HEK293 (cell line): ENCODE measurements around the gene C19orf73.

Experiments used
- GFI1B ChIP-seq: fragments of 450-650 bp; formaldehyde crosslinking; IDR thresholded peaks from 2 replicates; pipeline ENCODE4 v1.5.1; 2016; ENCODE audit warnings: missing biosample characterization, missing genetic modification characterization
- GLIS1 ChIP-seq: fragments of 450-650 bp; formaldehyde crosslinking; IDR thresholded peaks from 2 replicates; pipeline ENCODE4 v1.5.1; 2016; ENCODE audit warnings: missing biosample characterization, missing genetic modification characterization
- IKZF3 ChIP-seq: fragments of 450-650 bp; IDR thresholded peaks from 2 replicates; pipeline ENCODE4 v1.5.0; 2018; ENCODE audit warnings: missing biosample characterization, mild to moderate bottlenecking, missing genetic modification characterization, moderate library complexity
- KLF10 ChIP-seq: fragments of 450-650 bp; IDR thresholded peaks from 2 replicates; pipeline ENCODE4 v1.5.1; 2018; ENCODE audit warnings: missing biosample characterization, mild to moderate bottlenecking, missing genetic modification characterization
- OVOL3 ChIP-seq: fragments of 450-650 bp; formaldehyde crosslinking; IDR thresholded peaks from 2 replicates; pipeline ENCODE4 v1.5.1; 2016; ENCODE audit warnings: missing biosample characterization, missing genetic modification characterization
- PBX3 ChIP-seq: sonication (generic); formaldehyde crosslinking; IDR thresholded peaks from 2 replicates; pipeline ENCODE4 v1.8.1; 2022; ENCODE audit warnings: mild to moderate bottlenecking, moderate library complexity, missing genetic modification reagents
- REPIN1 ChIP-seq: fragments of 450-650 bp; formaldehyde crosslinking; IDR thresholded peaks from 2 replicates; pipeline ENCODE4 v1.5.1; 2017; ENCODE audit warnings: missing biosample characterization, missing genetic modification characterization, low read depth
- YY1 ChIP-seq: fragments of 450-650 bp; formaldehyde crosslinking; IDR thresholded peaks from 2 replicates; pipeline ENCODE4 v1.5.1; 2018; ENCODE audit warnings: missing biosample characterization, missing genetic modification characterization
- ZBTB1 ChIP-seq: fragments of 450-650 bp; formaldehyde crosslinking; IDR thresholded peaks from 2 replicates; pipeline ENCODE4 v1.5.1; 2016; ENCODE audit warnings: missing biosample characterization, missing genetic modification characterization
- ZBTB10 ChIP-seq: fragments of 450-650 bp; formaldehyde crosslinking; IDR thresholded peaks from 2 replicates; pipeline ENCODE4 v1.5.1; 2016; ENCODE audit warnings: missing biosample characterization, missing genetic modification characterization
- ZFP37 ChIP-seq: fragments of 450-650 bp; formaldehyde crosslinking; IDR thresholded peaks from 2 replicates; pipeline ENCODE4 v1.5.1; 2016; ENCODE audit warnings: missing biosample characterization, missing genetic modification characterization
- ZNF221 ChIP-seq: fragments of 450-650 bp; formaldehyde crosslinking; IDR thresholded peaks from 2 replicates; pipeline ENCODE4 v1.5.1; 2017; ENCODE audit warnings: missing biosample characterization, missing genetic modification characterization, borderline replicate concordance
- ZNF26 ChIP-seq: fragments of 450-650 bp; formaldehyde crosslinking; IDR thresholded peaks from 2 replicates; pipeline ENCODE4 v1.5.1; 2016; ENCODE audit warnings: missing biosample characterization, missing genetic modification characterization
- ZNF280D ChIP-seq: fragments of 450-650 bp; formaldehyde crosslinking; IDR thresholded peaks from 2 replicates; pipeline ENCODE4 v1.5.1; 2016; ENCODE audit warnings: missing biosample characterization, missing genetic modification characterization
- ZNF354C ChIP-seq: fragments of 450-650 bp; formaldehyde crosslinking; IDR thresholded peaks from 2 replicates; pipeline ENCODE4 v1.5.1; 2016; ENCODE audit warnings: missing biosample characterization, missing genetic modification characterization, low read depth, borderline replicate concordance
- ZNF514 ChIP-seq: fragments of 450-650 bp; formaldehyde crosslinking; IDR thresholded peaks from 2 replicates; pipeline ENCODE4 v1.5.1; 2016; ENCODE audit warnings: missing biosample characterization, missing genetic modification characterization
- ZNF600 ChIP-seq: fragments of 450-650 bp; formaldehyde crosslinking; IDR thresholded peaks from 2 replicates; pipeline ENCODE4 v1.5.1; 2016; ENCODE audit warnings: missing biosample characterization, missing genetic modification characterization
- ZNF610 ChIP-seq: fragments of 450-650 bp; formaldehyde crosslinking; IDR thresholded peaks from 2 replicates; pipeline ENCODE4 v1.5.1; 2016; ENCODE audit warnings: missing biosample characterization, missing genetic modification characterization, borderline replicate concordance
- ZNF621 ChIP-seq: fragments of 450-650 bp; formaldehyde crosslinking; IDR thresholded peaks from 2 replicates; pipeline ENCODE4 v1.5.1; 2017; ENCODE audit warnings: missing biosample characterization, missing genetic modification characterization
- ZNF645 ChIP-seq: fragments of 450-650 bp; formaldehyde crosslinking; IDR thresholded peaks from 2 replicates; pipeline ENCODE4; 2016; ENCODE audit warnings: missing biosample characterization, missing genetic modification characterization
- ZNF664 ChIP-seq: fragments of 450-650 bp; formaldehyde crosslinking; IDR thresholded peaks from 2 replicates; pipeline ENCODE4 v1.5.1; 2016; ENCODE audit warnings: missing biosample characterization, missing genetic modification characterization
- ZNF76 ChIP-seq: fragments of 450-650 bp; formaldehyde crosslinking; IDR thresholded peaks from 2 replicates; pipeline ENCODE4; 2016; ENCODE audit warnings: low read depth, missing biosample characterization, missing genetic modification characterization, borderline replicate concordance
- ZSCAN16 ChIP-seq: fragments of 450-650 bp; formaldehyde crosslinking; IDR thresholded peaks from 2 replicates; pipeline ENCODE4 v1.5.1; 2016; ENCODE audit warnings: missing biosample characterization, missing genetic modification characterization
- ZSCAN4 ChIP-seq: fragments of 450-650 bp; formaldehyde crosslinking; IDR thresholded peaks from 2 replicates; pipeline ENCODE4 v1.5.1; 2017; ENCODE audit warnings: missing biosample characterization, missing genetic modification characterization

Gene C19orf73

GRCh38 chr19:49150106-49150943 lies 31.4 kb upstream of the C19orf73 start (continued):
- TF ChIP-seq IKZF3 = peak; percentile 25; the same call in 1 of the 2 replicates
- peak; percentile 61; the same call in 1 of the 2 replicates for TF ChIP-seq ZNF610 (tag by site-specific recombination)
- 0 out of 2 replicates have a peak, but pooled peaks have one; percentile 2 for TF ChIP-seq ZNF664
- no peak for TF ChIP-seq GFI1B
- no peak for TF ChIP-seq ZBTB1 (tag by site-specific recombination)
- TF ChIP-seq REPIN1 (tag by site-specific recombination) = no peak
- no peak for TF ChIP-seq ZNF280D (tag by site-specific recombination)
- TF ChIP-seq ZSCAN16 (tag by site-specific recombination) = no peak
- no peak for TF ChIP-seq ZNF514 (tag by site-specific recombination)
- TF ChIP-seq ZNF221 (tag by site-specific recombination) = no peak
- peak; percentile 62; the same call in 1 of the 2 replicates for TF ChIP-seq GLIS1 (tag by site-specific recombination)
- TF ChIP-seq ZNF76 (tag by site-specific recombination) = no peak
- TF ChIP-seq YY1 = no peak
- no peak for TF ChIP-seq ZNF645 (tag by site-specific recombination)
- no peak; the same call in 1 of the 2 replicates for TF ChIP-seq ZNF600 (tag by site-specific recombination)
- TF ChIP-seq ZNF26 (tag by site-specific recombination) = no peak
- peak; percentile 93 for TF ChIP-seq ZBTB10
- TF ChIP-seq ZFP37 = no peak
- TF ChIP-seq ZSCAN4 (tag by site-specific recombination) = no peak
- no peak for TF ChIP-seq ZNF621 (tag by site-specific recombination)
- no peak for TF ChIP-seq ZNF354C (tag by site-specific recombination)
- TF ChIP-seq KLF10 (tag by site-specific recombination) = peak; percentile 46; the same call in 1 of the 2 replicates
- 0 out of 2 replicates have a peak, but pooled peaks have one; percentile 20 for TF ChIP-seq PBX3 (CRISPR knock-in tag)
- no peak for TF ChIP-seq OVOL3 (tag by site-specific recombination)
